ENCODE measurements around the gene WRAP73. TPM values are rescaled to one million over a fixed set of nuclear protein-coding genes. Genes with fewer than 3 reads are reported as not detected.

WRAP73 gene
- total RNA-seq, 1 donor from 2014 or later, result 15.6 TPM

GRCh38 chr1:3678361-3679097 is 28.6 kb upstream of the WRAP73 start:
- DNase-seq (ENCODE audit: low read depth), result no peak
- TF ChIP-seq CTCF (IDR thresholded peaks at IDR 0.05; ENCODE audit: insufficient read depth, low read depth, low read length) (no peak), EZH2 (IDR thresholded peaks at IDR 0.05; ENCODE audit: insufficient read depth, low read length) (no peak)
- Histone ChIP-seq H2AFZ (ENCODE audit: low read depth, low read length) (no peak overlapping the region), H3K4me2 (ENCODE audit: low read length) (no peak overlapping the region), H3K4me1 (ENCODE audit: insufficient read depth, low read length) (no peaks in the 10 kb centered on the region), H3K9me3 (ENCODE audit: insufficient read depth, low read depth, low read length) (no peaks in the 10 kb centered on the region), H3K27me3 (ENCODE audit: insufficient read depth, low read length) (peaks cover 5% of the 10 kb centered on the region), H3K36me3 (ENCODE audit: insufficient read depth, low read length) (no peaks in the 10 kb centered on the region), H3K27ac (ENCODE audit: low read depth, low read length) (no peak overlapping the region), H3K9ac (ENCODE audit: low read length) (no peak overlapping the region), H4K20me1 (ENCODE audit: insufficient read depth, low read length) (no peaks in the 10 kb centered on the region), H3K4me3 (ENCODE audit: insufficient read depth, low read depth, low read length) (no peak overlapping the region), H3K79me2 (ENCODE audit: insufficient read depth, low read length) (no peaks in the 10 kb centered on the region)
- H3K27me3 Mint-ChIP-seq (ENCODE audit: low read depth, unreplicated experiment), result peaks cover 24% of the 10 kb centered on the region
- peaks cover 3% of the 10 kb centered on the region for H3K9me3 Mint-ChIP-seq (ENCODE audit: unreplicated experiment)
- FAIRE-seq, result no peak
- H3K36me3 Mint-ChIP-seq (ENCODE audit: low read depth, unreplicated experiment), result no peaks in the 10 kb centered on the region
- no peak overlapping the region for H3K27ac Mint-ChIP-seq (ENCODE audit: unreplicated experiment)
- no peak overlapping the region for H3K4me3 Mint-ChIP-seq (ENCODE audit: unreplicated experiment)
- peaks cover 4% of the 10 kb centered on the region for H3K4me1 Mint-ChIP-seq (ENCODE audit: low read depth, unreplicated experiment)

- H3K4me1 ChIP-seq (ENCODE audit: insufficient read depth, low read length), result no peaks in the 10 kb centered on the region
- no peaks in the 10 kb centered on the region for H3K36me3 ChIP-seq (ENCODE audit: insufficient read depth, low read length)
- no peak overlapping the region for H3K4me3 ChIP-seq (ENCODE audit: insufficient read depth, low read depth, low read length)
- H3K9ac ChIP-seq (ENCODE audit: low read length), result no peak overlapping the region
- peaks cover 26% of the 10 kb centered on the region for H3K27me3 Mint-ChIP-seq (ENCODE audit: low read depth, unreplicated experiment)
- H3K79me2 ChIP-seq (ENCODE audit: insufficient read depth, low read length), result no peaks in the 10 kb centered on the region
- H3K9me3 ChIP-seq (ENCODE audit: insufficient read depth, low read depth, low read length), result no peaks in the 10 kb centered on the region
- no peak overlapping the region for H2AFZ ChIP-seq (ENCODE audit: low read depth, low read length)
- peaks cover 7% of the 10 kb centered on the region for H3K27me3 ChIP-seq (ENCODE audit: insufficient read depth, low read length)
- H3K36me3 Mint-ChIP-seq (ENCODE audit: low read depth, unreplicated experiment), result no peaks in the 10 kb centered on the region
- no peaks in the 10 kb centered on the region for H4K20me1 ChIP-seq (ENCODE audit: insufficient read depth, low read length)
- DNase-seq (ENCODE audit: low read depth), result no peak
- no peak overlapping the region for H3K27ac Mint-ChIP-seq (ENCODE audit: unreplicated experiment)
- FAIRE-seq, result no peak
- no peak overlapping the region for H3K4me3 Mint-ChIP-seq (ENCODE audit: unreplicated experiment)
- peaks cover 6% of the 10 kb centered on the region for H3K4me1 Mint-ChIP-seq (ENCODE audit: low read depth, unreplicated experiment)
- H3K27ac ChIP-seq (ENCODE audit: low read depth, low read length), result no peak overlapping the region
- no peaks in the 10 kb centered on the region for H3K9me3 Mint-ChIP-seq (ENCODE audit: unreplicated experiment)
- TF ChIP-seq EZH2 (IDR thresholded peaks at IDR 0.05; ENCODE audit: insufficient read depth, low read length), result no peak
- no peak for TF ChIP-seq CTCF (IDR thresholded peaks at IDR 0.05; ENCODE audit: insufficient read depth, low read depth, low read length)
- H3K4me2 ChIP-seq (ENCODE audit: low read length), result no peak overlapping the region
Observed at GRCh38 chr1:3677484-3677883, 27.6 kb upstream of the WRAP73 start.
